Adipose tissue (tissue), 3 donors: Measurements from ENCODE around the gene FOXD4. TPM values are rescaled to one million over a fixed set of nuclear protein-coding genes. Genes with fewer than 3 reads are reported as not detected.
"Not testable (repeated sequence)": the region's sequence is repeated elsewhere in the genome, so short reads cannot be mapped to it uniquely, and the experiment has no call there.

Experiments used
- H3K27ac ChIP-seq: one replicate; pipeline ENCODE4 v1.5.1; 2013; ENCODE audit warnings: low read depth, low read length
- WGBS, 3 donors: extraction: QIAGEN DNeasy Blood & Tissue Kit; methylation state at CpG; one replicate each; pipeline ENCODE4 v1.1.7; 2013; 5-methylcytosine and 5-hydroxymethylcytosine counted together
- polyA plus RNA-seq, 3 donors: library from polyadenylated mRNA; stranded (reverse); fragments of 200-250 nt; gene quantifications; one replicate each; pipeline ENCODE4 v1.2.3, GENCODE V29; 2013
- donor health status: healthy with polysubstance abuse.
- donor health status: Bipolar disorder and iron deficiency.
- donor health status: healthy.

Gene FOXD4
- polyA plus RNA-seq, result under 1 TPM in 2 of 3 donors, not detected in 1; 0.14 to 0.21 TPM

DNA sequence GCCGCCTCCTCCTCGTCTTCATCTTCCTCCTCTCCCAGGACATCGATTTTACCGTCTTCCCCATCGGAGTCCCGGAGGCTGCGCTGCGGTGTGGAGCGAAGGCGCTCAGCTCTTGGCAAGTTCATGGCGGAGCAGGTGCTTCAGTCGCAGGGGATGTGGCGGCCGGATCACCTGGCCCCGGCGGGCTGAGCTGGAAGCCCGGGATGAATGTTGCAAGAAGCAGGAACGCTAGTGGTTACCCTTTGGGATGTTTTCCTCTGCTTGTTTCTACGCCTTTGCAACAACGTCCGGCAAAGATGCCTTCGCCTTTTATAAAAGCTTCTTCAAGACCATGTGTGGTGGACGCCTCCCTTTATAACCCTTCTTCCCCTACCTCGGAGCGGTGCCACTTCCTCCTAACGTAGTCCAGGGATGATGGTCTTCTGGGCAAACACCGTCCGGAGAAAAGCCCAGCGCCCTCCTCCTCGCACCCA is at the start of gene FOXD4:
Gene FOXD4, minus strand, starts transcription at position 423 of the 473 bp plus-strand sequence. Its CDS starts 298 bp downstream, at position 125.
- H3K27ac ChIP-seq, result not testable (repeated sequence)
- WGBS, 3 donors, result 15 to 34% (median 27%) methylated on average over 22 to 29 of the region's 30 CpGs

DNA sequence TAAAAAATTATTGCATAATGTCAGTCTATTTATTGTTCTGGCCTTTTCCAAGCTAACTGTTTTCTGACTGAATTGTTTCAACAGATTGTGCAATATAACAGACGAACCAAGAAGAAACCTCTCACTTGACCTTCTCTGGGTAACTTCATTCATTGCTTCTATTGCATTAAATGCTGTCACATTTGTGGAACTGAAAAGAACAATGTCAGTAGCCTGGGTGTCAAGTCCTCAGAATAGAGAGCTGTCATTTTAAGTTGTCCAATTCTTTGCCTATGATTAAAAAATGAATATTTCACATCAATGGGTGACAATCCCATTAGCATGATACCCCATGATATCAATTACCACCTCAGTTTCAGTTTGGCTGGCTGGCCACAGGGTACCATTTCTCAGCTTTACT is 41.7 kb upstream of the FOXD4 start:
- 35 to 58% methylated on average over 1 of the region's 1 CpG; no CpG with 5 or more reads in 1 of the 3 donors for WGBS, 3 donors
- not testable (repeated sequence) for H3K27ac ChIP-seq

DNA sequence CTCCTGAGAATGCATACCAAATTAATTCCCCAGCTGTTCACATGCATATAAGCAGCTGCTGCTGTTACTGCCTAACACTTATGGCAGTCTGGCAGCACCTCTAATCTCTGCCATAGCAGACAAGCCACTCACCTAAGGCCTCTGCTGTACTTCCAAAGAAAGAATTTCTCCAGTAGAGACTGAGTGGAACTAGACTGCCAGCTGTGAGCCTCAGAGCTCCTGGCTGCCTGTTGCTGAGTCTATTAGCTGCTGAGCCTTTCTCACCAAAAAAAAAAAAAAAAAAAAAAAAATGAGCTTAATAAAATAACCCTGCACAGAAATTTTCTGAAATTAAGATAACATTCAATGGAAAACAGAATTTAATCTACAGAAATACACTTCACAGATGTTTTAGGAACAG is 33.0 kb upstream of the FOXD4 start:
- not testable (repeated sequence) for H3K27ac ChIP-seq

DNA sequence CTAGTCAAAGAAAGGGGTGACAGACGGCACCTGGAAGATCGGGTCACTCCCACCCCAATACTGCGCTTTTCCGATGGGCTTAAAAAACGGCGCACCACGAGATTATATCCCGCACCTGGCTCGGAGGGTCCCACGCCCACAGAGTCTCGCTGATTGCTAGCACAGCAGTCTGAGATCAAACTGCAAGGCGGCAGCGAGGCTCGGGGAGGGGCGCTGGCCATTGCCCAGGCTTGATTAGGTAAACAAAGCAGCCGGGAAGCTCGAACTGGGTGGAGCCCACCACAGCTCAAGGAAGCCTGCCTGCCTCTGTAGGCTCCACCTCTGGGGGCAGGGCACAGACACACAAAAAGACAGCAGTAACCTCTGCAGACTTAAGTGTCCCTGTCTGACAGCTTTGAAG is 21.7 kb upstream of the FOXD4 start:
- 88 to 95% (median 92%) methylated on average over 17 of the region's 17 CpGs for WGBS, 3 donors
- H3K27ac ChIP-seq, result not testable (repeated sequence)

DNA sequence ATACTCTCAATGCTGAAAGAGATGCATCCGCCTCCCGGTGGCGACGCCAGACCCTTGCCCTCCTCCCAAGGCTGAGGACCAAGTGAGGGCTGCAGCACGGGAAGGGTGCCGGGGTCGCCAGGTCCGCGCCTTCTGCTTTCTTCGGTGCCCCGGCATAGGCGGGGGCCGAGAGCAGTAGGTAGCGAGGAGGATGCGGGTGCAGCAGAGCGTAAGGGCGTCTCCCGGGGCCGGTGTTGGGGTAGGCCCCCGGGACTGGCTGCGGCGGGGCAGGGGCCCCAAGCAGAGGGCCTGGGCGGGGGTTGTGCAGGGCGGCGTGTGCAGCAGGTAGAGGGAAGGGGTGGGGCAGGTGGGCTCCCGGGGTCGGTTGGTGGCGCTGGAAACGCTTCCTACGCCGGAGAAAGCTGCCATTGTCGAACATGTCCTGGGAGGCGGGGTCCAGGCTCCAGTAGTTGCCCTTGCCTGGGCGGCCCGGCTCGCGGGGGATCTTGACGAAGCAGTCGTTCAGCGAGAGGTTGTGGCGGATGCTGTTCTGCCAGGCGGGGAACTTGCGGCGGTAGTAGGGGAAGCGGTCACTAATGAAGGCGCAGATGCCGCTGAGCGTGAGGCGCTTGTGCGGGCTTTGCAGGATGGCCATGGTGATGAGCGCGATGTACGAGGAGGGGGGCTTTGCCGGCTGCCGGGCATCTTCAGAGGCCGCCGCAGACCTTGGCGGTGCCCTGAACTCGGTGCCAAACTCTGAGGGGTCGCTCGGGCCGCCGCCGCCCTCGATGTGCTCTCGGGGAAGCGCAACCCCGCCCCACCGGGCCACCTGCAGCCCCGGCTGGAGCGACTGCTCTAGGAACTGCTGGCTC is 848 bp downstream of the FOXD4 start:
- WGBS, 3 donors, result 4 to 5% (median 4%) methylated on average over 29 to 66 of the region's 71 CpGs
- not testable (repeated sequence) for H3K27ac ChIP-seq

DNA sequence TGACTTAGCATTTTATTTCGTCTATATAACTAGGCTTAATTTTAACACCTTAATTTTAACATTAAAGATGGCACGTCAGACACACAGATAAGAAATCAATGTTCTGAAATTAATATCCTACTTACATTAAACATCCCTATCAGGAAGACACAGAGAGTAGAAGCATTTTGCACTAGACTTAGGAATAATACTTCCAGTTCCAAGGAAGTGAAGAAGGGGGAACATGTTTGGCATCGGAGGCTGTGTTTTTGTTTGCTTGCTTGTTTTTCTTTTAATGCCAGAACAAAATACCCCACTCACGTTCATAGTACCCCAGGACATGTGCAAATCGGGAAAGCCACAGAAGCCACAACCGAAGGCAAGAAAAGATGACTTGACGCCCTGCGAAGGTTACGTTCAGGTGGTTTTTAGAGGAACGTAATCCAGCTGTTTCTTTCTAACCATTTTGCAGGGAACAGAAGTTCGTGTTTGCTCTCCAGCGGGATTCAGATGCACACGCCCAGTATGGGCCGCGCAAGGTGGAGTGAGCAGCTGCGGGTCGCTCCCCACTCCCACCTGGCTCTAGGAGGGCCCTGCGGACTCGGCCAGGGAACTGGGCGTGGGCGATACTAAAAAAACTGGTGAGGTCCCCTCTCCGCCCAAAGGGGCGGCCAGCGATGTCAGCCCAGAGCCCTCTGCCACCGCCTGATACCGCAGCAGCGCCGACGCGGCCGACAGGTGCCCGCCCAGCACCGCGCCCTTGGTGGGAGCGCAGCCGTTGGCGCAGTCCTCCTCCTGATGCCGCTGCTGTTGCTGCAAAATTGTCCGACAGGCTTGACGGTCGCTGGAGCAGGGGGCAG is 1.8 kb downstream of the FOXD4 start:
- 11 to 13% (median 13%) methylated on average over 33 to 40 of the region's 41 CpGs for WGBS, 3 donors
- not testable (repeated sequence) for H3K27ac ChIP-seq

DNA sequence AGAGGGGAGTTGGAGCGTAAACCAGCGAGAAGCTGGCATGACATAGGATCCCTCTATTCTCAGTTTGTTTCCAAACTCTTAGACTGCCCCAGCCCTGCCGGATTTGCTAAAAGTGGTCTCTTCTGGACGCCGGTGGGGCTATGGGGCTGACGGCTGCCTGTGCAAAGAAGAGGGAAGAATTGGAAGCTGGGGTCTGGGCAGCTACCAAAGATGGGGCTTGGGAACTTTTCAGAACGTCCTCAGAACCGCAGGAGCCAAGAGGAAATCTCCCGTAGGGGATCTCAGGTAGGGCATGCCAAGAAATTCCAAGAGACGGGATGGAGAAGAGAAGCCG is 3.1 kb downstream of the FOXD4 start:
- WGBS, 3 donors, result 5 to 15% (median 13%) methylated on average over 9 to 11 of the region's 11 CpGs
- not testable (repeated sequence) for H3K27ac ChIP-seq

DNA sequence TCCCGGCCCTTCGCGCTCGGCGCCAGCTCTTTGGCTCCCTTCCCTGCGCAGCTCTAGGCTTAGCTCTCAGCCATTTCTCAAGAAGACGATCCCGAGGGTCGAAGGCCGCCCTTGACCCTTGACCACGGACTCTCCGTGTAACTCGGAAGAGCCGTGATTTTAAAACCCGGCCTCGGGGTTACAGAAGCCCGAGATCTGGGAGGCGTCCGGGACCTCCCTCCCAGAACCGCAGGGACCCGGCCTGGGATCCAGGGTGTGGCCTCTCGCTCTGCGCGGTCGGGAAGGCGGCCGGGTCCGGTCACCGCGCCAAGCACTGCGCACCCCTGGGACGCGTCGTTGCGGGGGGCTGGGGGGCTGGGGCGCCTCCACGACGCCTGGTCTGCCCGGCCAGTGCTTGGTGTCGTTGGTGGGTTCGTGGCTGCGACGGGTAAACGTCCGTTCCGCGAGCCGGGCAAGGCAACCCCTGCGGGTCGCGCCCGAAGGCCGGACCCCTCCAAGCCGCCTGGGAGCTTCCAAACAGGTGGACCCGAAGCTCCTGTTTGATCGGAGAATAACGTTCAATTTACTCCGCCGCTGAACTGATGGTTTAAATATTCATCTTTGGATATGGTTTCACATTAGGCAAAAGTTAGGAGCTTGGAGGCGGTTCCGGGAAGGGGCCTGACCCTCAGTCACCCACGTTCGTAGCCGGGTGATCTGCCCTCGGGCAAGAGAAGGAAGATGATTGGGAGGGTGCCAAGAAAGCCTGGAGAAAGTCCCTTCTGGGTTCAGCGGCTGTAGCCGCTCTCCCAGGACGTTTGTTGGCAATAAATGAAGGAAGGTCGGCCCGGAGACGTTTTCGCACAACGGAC is 3.7 kb downstream of the FOXD4 start:
- 3 to 5% (median 4%) methylated on average over 69 to 70 of the region's 73 CpGs for WGBS, 3 donors
- not testable (repeated sequence) for H3K27ac ChIP-seq

DNA sequence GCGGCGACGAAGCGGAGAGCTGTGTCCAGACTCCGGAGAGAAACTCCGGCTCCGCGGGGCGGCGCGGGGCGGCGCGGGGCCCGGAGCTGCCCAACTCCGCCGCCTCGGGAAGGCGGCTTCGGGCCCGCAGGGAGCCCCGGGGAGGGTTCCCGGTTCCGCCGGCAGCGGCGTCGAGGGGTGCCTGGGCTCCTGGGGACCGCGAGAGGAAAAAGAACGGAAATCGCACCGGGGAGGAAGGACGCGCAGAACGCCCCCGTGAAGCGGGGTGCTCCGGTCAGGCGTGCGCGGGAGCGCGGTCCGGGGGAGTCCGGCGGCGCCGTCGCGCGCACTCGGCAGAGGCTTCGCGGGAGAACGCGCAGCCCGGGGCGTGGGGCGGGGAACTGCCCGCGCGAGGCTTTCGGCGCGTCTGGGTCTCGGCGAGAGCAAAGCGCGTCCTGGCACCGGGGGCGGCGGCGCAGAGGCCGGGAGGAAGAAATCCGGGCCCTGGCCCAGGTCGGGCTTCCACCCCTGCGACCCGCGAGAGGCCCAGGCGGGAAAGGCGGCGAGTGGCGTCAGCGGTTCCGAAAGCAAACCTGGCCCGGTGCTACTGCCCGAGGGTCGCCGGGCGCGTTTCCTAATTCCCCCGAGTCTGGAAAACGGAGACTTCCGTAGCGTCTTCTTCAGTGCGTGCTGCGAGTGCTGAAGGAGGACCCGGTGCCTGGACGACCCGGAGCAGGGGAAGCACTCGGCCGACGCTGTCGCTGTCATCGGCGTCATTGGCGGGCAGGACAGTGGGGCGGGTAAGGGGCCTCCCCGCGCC is 4.5 kb downstream of the FOXD4 start:
- 1 to 2% (median 2%) methylated on average over 80 to 108 of the region's 111 CpGs for WGBS, 3 donors
- H3K27ac ChIP-seq, result not testable (repeated sequence)

DNA sequence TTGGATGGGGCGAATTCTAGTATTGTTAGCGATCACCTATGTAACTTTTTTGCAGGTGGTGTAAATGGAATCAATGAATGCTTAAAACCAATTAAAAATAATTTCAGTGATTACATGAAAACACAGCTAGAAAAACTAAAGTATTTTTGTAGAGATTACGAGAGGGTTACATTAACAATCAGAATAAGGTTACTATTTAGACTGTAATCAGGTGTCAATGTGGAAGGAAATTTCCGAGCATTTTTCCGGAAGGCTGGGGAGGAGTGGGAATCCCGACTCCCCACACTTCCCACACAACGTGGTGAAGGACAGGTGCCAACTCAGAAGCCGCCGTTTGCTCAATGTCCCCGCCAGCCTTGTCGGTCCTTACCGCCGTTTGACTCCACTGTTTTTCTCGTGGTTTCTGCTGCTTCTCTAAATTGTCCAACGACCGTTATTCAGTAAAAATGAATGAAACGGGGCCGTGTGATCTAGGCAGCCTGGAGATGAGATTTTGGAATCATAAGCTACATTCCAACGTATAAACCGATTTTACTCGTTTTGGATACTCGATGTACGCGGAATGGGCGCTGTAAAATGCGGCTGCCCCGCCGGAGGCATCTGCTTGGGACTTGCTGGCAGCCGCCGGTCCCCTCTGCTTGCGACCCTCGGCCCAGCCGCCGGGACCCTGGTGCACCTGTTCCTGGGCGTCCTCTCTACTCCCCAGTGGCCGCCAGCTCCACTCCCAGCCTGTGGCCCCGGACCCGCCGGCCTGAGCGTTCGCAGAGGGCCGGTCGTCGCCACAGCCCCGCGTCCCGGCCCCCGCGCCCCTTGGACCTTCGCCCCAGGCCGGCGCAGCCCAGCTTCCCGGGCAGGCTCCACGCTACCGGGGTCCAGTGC is 5.4 kb downstream of the FOXD4 start:
- WGBS, 3 donors, result 9 to 14% (median 11%) methylated on average over 34 to 48 of the region's 55 CpGs
- H3K27ac ChIP-seq, result not testable (repeated sequence)

DNA sequence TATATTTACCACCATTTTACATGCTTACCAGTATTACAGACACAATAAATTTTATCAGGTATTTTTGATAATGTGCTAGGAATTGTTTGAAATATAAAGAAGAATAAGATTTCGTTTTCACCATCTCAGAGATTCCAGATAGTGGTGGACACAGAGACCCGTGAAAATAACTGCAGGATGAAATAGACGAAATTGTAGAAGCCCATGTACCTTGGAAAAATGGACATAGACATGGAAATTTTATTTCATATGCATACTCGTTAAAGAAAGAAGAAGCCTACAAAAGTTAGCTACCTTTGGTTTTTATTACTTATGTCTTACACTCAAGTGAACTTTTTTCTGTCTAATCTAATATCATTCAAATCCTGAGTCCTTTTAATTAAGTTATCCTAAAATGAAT is 7.5 kb downstream of the FOXD4 start:
- 26 to 35% (median 27%) methylated on average over 3 of the region's 4 CpGs for WGBS, 3 donors
- not testable (repeated sequence) for H3K27ac ChIP-seq

DNA sequence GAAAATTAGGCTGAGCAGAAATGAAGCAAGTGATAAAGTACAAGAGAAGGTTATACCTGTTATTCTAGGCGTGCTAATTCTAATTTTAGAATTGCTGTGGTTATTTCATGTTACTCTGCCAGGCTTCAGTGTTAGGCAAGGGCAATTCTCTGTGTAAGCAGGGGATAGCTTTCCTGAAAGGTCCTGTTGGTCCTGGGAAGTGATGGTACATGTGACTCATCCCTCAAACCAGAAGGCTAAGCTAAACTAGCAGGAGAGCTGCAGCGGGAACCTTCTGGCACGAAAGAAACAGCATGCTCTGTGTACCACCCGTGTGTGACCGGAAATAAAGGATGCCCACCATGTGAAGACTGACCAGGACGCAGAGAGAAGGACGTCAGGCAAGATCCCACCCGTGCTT is 8.7 kb downstream of the FOXD4 start:
- H3K27ac ChIP-seq, result not testable (repeated sequence)
- WGBS, 3 donors, result 17 to 37% (median 21%) methylated on average over 4 to 6 of the region's 8 CpGs

DNA sequence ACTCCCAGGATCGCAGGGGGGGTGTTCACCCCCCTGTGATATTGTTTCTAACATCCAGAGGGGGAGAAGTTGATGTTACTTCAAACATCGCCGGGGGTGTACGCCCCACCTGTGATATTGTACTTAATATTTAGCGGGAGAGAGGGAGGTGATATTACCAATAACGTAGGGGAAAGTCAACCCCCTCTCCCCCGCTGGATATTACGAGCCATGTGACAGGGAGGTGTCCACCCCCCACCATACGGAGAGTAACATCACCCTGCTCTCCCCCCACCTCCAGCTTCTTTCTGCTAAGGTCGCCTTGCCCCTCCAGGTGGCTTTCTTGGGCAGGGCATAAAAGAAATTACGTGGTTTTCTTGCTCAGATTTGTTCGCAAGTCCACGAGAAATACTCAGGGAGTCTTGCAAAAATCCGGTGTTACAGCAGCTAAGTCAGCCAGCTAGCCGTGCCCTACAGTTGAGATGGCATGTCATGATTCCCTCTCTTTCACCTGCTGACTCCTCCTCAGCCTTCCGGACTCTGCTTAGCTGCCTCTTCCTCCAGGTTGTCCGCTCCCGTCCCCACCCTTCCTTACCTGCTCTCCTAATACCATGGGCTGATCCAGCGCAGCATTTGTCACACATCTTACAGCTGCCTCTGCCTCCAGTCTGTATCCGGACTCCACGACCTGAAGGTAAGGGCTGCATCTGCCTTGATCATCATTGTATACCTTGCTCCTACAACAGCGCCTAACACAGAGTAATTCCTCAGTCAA is 9.3 kb downstream of the FOXD4 start:
- 17 to 24% (median 21%) methylated on average over 19 to 22 of the region's 22 CpGs for WGBS, 3 donors
- not testable (repeated sequence) for H3K27ac ChIP-seq

DNA sequence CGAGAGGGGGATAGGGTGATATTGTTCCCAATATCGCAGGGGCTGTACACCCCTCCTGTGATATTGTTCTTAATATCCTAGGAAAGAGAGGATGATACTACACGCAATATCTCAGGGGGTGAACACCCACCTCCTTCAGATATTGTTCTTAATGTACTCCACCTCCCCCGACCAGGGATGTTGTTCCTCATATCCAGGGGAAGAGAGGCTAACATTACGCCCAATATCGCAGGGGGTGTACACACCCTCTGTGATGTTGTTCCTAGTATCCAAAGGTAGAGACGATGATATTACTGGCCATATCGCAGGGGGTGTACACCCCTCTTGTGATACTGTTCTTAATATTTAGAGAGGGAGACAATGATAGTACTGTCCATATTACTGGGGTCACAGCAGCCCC is 12.2 kb downstream of the FOXD4 start:
- WGBS, 3 donors, result 81 to 84% (median 84%) methylated on average over 8 of the region's 8 CpGs

DNA sequence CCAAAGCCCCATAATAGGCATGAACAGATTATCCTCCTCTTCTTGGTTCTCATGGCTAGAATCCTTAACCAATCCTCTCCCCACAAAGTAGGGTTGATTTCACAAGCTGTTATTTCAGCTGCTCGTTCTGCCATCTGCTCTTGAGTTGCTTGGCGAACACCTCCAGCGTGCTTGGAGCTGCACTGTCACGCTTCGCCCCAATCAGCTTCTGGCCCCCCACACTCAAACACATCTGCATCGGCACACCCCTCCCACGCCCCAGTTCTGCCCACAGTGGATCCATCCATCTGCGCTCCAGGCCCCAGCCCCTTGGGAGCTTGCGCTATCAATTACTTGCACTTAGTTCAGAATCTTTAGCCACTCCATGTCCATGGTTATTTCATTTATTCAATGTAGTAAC is 17.8 kb downstream of the FOXD4 start:
- WGBS, 3 donors, result 88 to 98% (median 93%) methylated on average over 9 of the region's 9 CpGs
- not testable (repeated sequence) for H3K27ac ChIP-seq

More for the DNA sequence above, 12.2 kb downstream of the FOXD4 start:
- H3K27ac ChIP-seq, result not testable (repeated sequence)

DNA sequence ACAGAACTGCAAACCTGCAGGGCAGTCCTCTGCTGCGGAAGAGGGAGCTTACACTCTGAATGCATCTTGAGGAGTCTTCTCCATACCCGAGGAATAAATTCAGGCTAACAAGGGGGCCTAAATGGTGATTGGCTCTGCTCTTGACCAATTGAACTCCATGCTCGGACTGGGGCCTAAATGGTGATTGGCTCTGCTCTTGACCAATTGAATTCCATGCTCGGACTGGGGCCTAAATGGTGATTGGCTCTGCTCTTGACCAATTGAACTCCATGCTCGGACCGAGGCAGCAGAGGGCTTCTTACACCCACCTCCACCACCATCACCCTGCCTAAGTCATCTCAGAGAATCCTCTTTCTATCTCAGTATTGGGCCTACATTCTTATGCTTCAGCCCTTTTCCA is 18.4 kb downstream of the FOXD4 start:
- H3K27ac ChIP-seq, result not testable (repeated sequence)
- WGBS, 3 donors, result 81 to 93% (median 92%) methylated on average over 6 of the region's 6 CpGs
